SK-N-SH (cell line): Measurements from ENCODE around the gene KMT2E. TPM values are rescaled to one million over a fixed set of nuclear protein-coding genes. Genes with fewer than 3 reads are reported as not detected.

Experiments used
- CTCF ChIA-PET: fragments of 300-600, 350-600 bp; formaldehyde crosslinking; extraction: SDS; loops from one replicate; lab custom pipeline; 2021; lab: Yijun Ruan, JAX
- POLR2A ChIA-PET: fragments of 350-600 bp; sonication (Branson Sonifier 250); formaldehyde crosslinking; extraction: SDS; loops from one replicate; lab custom pipeline; 2020; ENCODE audit warnings: antibody characterized with exemption, inconsistent platforms; lab: Yijun Ruan, JAX
- DNase-seq: peaks from one replicate; pipeline ENCODE4 v3.0.0; 2012
- H2AFZ ChIP-seq: fragments of 200-600 bp; sonication (generic); 2 replicates; pipeline ENCODE4 v1.8.1; 2016; ENCODE audit warnings: antibody characterized with exemption, mild to moderate bottlenecking, low read depth
- H3F3A ChIP-seq: fragments of 200-600 bp; sonication (generic); replicated peaks from 2 replicates; pipeline ENCODE3; 2016; ENCODE audit warnings: antibody characterized with exemption, mild to moderate bottlenecking; ENCODE audit not compliant: insufficient read depth
- H3K27ac ChIP-seq, 2 experiments: fragments of 200-500 bp in 1 of 2; fragments of 200-600 bp in 1 of 2; sonication (Bioruptor generic) in 1 of 2; sonication (generic), shearing (Covaris generic) in 1 of 2; 2 replicates each; pipeline versions ENCODE4 v1.5.1 to v1.6.1; 2014 to 2016; ENCODE audit warnings: low read depth in 2 of 2, inconsistent platforms in 1 of 2, low read length in 1 of 2, mild to moderate bottlenecking in 1 of 2, mixed read lengths in 1 of 2
- H3K27me3 ChIP-seq: fragments of 200-600 bp; sonication (generic), shearing (Covaris generic); 2 replicates; pipeline ENCODE4 v1.6.1; 2016; ENCODE audit warnings: mixed run types; ENCODE audit not compliant: insufficient read depth
- H3K36me3 ChIP-seq, 2 experiments: fragments of 200-500 bp in 1 of 2; fragments of 200-600 bp in 1 of 2; sonication (Bioruptor generic) in 1 of 2; sonication (generic) in 1 of 2; replicated peaks in 1 of 2; 2 replicates each; pipeline versions ENCODE3 to v1.5.1; 2014 to 2016; ENCODE audit warnings: low read length in 1 of 2, mild to moderate bottlenecking in 1 of 2; ENCODE audit not compliant: insufficient read depth in 2 of 2, control insufficient read depth in 1 of 2
- H3K4me1 ChIP-seq, 2 experiments: fragments of 200-500 bp in 1 of 2; fragments of 200-600 bp in 1 of 2; sonication (Bioruptor generic) in 1 of 2; sonication (generic), shearing (Covaris generic) in 1 of 2; 2 replicates each; pipeline versions ENCODE4 v1.5.1 to v1.6.1; 2014 to 2016; ENCODE audit warnings: low read depth in 1 of 2, low read length in 1 of 2, mixed run types in 1 of 2; ENCODE audit not compliant: insufficient read depth in 2 of 2, control insufficient read depth in 1 of 2
- H3K4me2 ChIP-seq: fragments of 200-600 bp; sonication (generic), shearing (Covaris generic); 2 replicates; pipeline ENCODE4 v1.6.1; 2017; ENCODE audit warnings: mixed run types
- H3K4me3 ChIP-seq, 2 experiments: fragments of 200-500 bp in 1 of 2; fragments of 200-600 bp in 1 of 2; sonication (Bioruptor generic) in 1 of 2; sonication (generic), shearing (Covaris generic) in 1 of 2; 2 replicates each; pipeline versions ENCODE4 v1.5.1 to v1.8.1; 2014 to 2016; ENCODE audit warnings: low read depth in 2 of 2, inconsistent platforms in 1 of 2, low read length in 1 of 2, mild to moderate bottlenecking in 1 of 2, mixed read lengths in 1 of 2, moderate library complexity in 1 of 2
- H3K79me2 ChIP-seq: fragments of 200-600 bp; sonication (generic); 2 replicates; pipeline ENCODE4 v1.8.1; 2017; ENCODE audit warnings: mild to moderate bottlenecking; ENCODE audit not compliant: insufficient read depth
- H3K9ac ChIP-seq: fragments of 200-600 bp; sonication (generic); 2 replicates; pipeline ENCODE4 v1.6.1; 2017; ENCODE audit warnings: mixed run types
- H3K9me2 ChIP-seq: fragments of 200-600 bp; sonication (generic); 2 replicates; pipeline ENCODE4 v1.6.1; 2017; ENCODE audit warnings: mixed run types
- H3K9me3 ChIP-seq: fragments of 200-600 bp; sonication (generic); 2 replicates; pipeline ENCODE4 v1.6.1; 2017; ENCODE audit warnings: mixed run types, mild to moderate bottlenecking, moderate library complexity
- H4K20me1 ChIP-seq: fragments of 200-600 bp; sonication (generic); 2 replicates; pipeline ENCODE4 v1.6.1; 2017; ENCODE audit warnings: mild to moderate bottlenecking, mixed run types; ENCODE audit not compliant: insufficient read depth
- CTCF ChIP-seq: fragments of 200-600 bp; sonication (generic); IDR thresholded peaks from 2 replicates; pipeline ENCODE4 v1.6.1; 2017; ENCODE audit warnings: antibody characterized with exemption, mild to moderate bottlenecking, moderate library complexity
- EZH2phosphoT487 ChIP-seq: fragments of 200-600 bp; sonication (generic); IDR thresholded peaks from 2 replicates; pipeline ENCODE4 v1.6.1; 2017; ENCODE audit warnings: low read depth, mixed run types, mild to moderate bottlenecking, antibody characterized with exemption, moderate library complexity, borderline replicate concordance
- FOSL2 ChIP-seq: IDR thresholded peaks from 2 replicates; pipeline ENCODE4 v1.4.0; 2012; ENCODE audit warnings: low read depth, mild to moderate bottlenecking, moderate library complexity, borderline replicate concordance
- FOXM1 ChIP-seq: IDR thresholded peaks from 2 replicates; pipeline ENCODE4 v1.4.0; 2012; ENCODE audit warnings: low read depth, mild to moderate bottlenecking
- IRF3 ChIP-seq: fragments of 150-350 bp; IDR thresholded peaks from 2 replicates; pipeline ENCODE4 v1.6.1; 2016; ENCODE audit warnings: mild to moderate bottlenecking, low read depth, low read length
- MXI1 ChIP-seq: IDR thresholded peaks from 2 replicates; pipeline ENCODE4 v1.6.1; 2012; ENCODE audit warnings: mild to moderate bottlenecking, low read depth, low read length, improper control_type of control experiment
- RAD21 ChIP-seq: IDR thresholded peaks from 2 replicates; pipeline ENCODE4 v1.6.1; 2012; ENCODE audit warnings: mild to moderate bottlenecking, low read length
- RCOR1 ChIP-seq: fragments of 150-350 bp; IDR thresholded peaks from 2 replicates; pipeline ENCODE4 v1.6.1; 2017; ENCODE audit warnings: antibody characterized with exemption, low read length
- USF1 ChIP-seq: IDR thresholded peaks from 2 replicates; pipeline ENCODE4 v1.4.0; 2012; ENCODE audit warnings: low read depth, borderline replicate concordance
- USF2 ChIP-seq: fragments of 150-350 bp; IDR thresholded peaks from 2 replicates; pipeline ENCODE4 v1.6.1; 2017; ENCODE audit warnings: antibody characterized with exemption, low read length, low read depth, borderline replicate concordance
- ZBTB33 ChIP-seq: IDR thresholded peaks from 2 replicates; pipeline ENCODE4 v1.4.0; 2012; ENCODE audit warnings: low read depth, borderline replicate concordance
- WGBS: methylation state at CpG from one replicate; pipeline ENCODE4 v1.1.6; 2017; ENCODE audit warnings: low lambda C conversion rate; 5-methylcytosine and 5-hydroxymethylcytosine counted together
- polyA plus RNA-seq, 3 experiments: library from polyadenylated mRNA; depleted of rRNA; stranded (reverse); fragments of >200 nt; gene quantifications; 2 replicates each; pipeline ENCODE4 v1.2.3, GENCODE V29; 2012

Gene KMT2E
- polyA plus RNA-seq, 1 of the 3 experiments (the other 2 are of a cell fraction) = 6.4 TPM

GRCh38 chr7:105000200-105000599 lies 13.8 kb upstream of the KMT2E start:
- H3K36me3 ChIP-seq = peaks cover 29 to 53% of the 10 kb centered on the region in 2 experiments
- no peak overlapping the region for H2AFZ ChIP-seq
- H3K79me2 ChIP-seq = no peaks in the 10 kb centered on the region; the same call in 1 of the 2 replicates
- H3K9me3 ChIP-seq = no peaks in the 10 kb centered on the region
- CTCF ChIA-PET = no interaction called here
- TF ChIP-seq EZH2phosphoT487 (no peak), RAD21 (no peak), FOSL2 (no peak), ZBTB33 (no peak), USF1 (no peak), CTCF (no peak), FOXM1 (no peak), IRF3 (no peak), USF2 (no peak), RCOR1 (no peak), MXI1 (no peak)
- TF ChIP-seq, all 33 proteins: peak for 0
- Histone ChIP-seq H4K20me1 (no peaks in the 10 kb centered on the region; the same call in 1 of the 2 replicates), H3K9ac (no peak overlapping the region), H3K4me1 (peaks cover 22 to 31% of the 10 kb centered on the region in 2 experiments), H3K9me2 (no peaks in the 10 kb centered on the region), H3F3A (peaks cover 38% of the 10 kb centered on the region), H3K4me3 (no peak overlapping the region), H3K4me2 (no peak overlapping the region), H3K27me3 (no peaks in the 10 kb centered on the region), H3K27ac (no peak overlapping the region; a peak in 1 of 4 replicates)
- 65% methylated on average over 4 of the region's 4 CpGs for WGBS
- DNase-seq = no peak
- POLR2A ChIA-PET = no interaction called here
